ENCODE results near the gene CDH15.
"Not testable (repeated sequence)": the region's sequence is repeated elsewhere in the genome, so short reads cannot be mapped to it uniquely, and the experiment has no call there.

Gene CDH15

DNA sequence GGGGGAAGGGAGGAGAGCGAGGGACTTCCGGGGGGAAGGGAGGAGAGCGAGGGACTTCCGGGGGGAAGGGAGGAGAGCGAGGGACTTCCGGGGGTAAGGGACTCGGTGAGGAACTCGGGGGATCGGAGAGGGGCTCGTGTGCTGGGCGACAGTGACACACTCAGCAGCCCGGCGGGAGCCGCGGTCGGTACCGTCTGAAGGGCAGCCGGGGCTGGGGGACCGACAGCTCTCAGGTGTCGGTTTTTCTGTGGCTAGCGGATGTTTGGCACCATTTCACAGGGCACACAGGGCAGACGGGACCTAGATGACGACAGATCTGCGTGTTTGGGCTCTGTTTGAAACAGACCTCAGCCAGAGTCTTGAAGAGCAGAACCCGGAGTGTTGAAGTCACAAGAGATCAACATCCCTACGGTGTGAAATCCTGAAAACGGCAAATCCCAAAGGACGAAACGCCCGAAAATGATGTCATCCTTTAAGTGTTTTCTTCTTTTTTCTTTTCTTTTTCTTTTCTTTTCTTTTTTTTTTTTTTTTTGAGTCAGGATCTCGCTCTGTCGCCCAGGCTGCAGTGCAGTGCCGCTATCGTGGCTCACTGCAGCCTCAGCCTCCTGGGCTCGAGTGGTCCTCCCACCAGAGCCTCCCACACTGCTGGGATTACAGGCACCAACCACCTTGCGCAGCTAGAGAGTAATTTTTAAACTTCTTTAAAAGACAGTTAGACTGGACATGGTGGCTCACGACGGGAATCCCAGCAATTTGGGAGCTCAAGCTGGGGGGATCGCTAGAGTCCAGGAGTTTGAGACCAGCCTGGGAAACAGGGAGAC, 69.8 kb downstream of the CDH15 start:
- Histone ChIP-seq H3K27ac (ENCODE audit: low read length) (peak overlapping the region; percentile 97), H3K9ac (ENCODE audit: low read depth, low read length) (peak overlapping the region; percentile 70), H3K4me3 (ENCODE audit: low read depth in 1 of 2, low read length in 2 of 2) (peak overlapping the region; percentile 45 to 96; a peak in 3 of 4 replicates), H2AFZ (ENCODE audit: low read depth, low read length) (peak overlapping the region; percentile 100), H3K27me3 (ENCODE audit: insufficient read depth, low read length, poor library complexity) (no peaks in the 10 kb centered on the region), H3K36me3 (ENCODE audit: insufficient read depth, low read length) (no peaks in the 10 kb centered on the region), H4K20me1 (ENCODE audit: insufficient read depth, low read length) (no peaks in the 10 kb centered on the region), H3K9me3 (ENCODE audit: insufficient read depth, low read length, severe bottlenecking) (no peaks in the 10 kb centered on the region), H3K4me1 (ENCODE audit: insufficient read depth, low read length) (peaks cover 14% of the 10 kb centered on the region), H3K79me2 (ENCODE audit: insufficient read depth, low read length) (peaks cover 8% of the 10 kb centered on the region), H3K4me2 (ENCODE audit: insufficient read depth, low read length) (peak overlapping the region; percentile 97)
- TF ChIP-seq, protein P1, sequence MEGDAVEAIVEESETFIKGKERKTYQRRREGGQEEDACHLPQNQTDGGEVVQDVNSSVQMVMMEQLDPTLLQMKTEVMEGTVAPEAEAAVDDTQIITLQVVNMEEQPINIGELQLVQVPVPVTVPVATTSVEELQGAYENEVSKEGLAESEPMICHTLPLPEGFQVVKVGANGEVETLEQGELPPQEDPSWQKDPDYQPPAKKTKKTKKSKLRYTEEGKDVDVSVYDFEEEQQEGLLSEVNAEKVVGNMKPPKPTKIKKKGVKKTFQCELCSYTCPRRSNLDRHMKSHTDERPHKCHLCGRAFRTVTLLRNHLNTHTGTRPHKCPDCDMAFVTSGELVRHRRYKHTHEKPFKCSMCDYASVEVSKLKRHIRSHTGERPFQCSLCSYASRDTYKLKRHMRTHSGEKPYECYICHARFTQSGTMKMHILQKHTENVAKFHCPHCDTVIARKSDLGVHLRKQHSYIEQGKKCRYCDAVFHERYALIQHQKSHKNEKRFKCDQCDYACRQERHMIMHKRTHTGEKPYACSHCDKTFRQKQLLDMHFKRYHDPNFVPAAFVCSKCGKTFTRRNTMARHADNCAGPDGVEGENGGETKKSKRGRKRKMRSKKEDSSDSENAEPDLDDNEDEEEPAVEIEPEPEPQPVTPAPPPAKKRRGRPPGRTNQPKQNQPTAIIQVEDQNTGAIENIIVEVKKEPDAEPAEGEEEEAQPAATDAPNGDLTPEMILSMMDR (IDR thresholded peaks at IDR 0.05; ENCODE audit: borderline replicate concordance, extremely low read depth, low read length, poor library complexity, severe bottlenecking): no peak
- no peak for TF ChIP-seq EZH2 (IDR thresholded peaks at IDR 0.05; ENCODE audit: borderline replicate concordance, low read depth, low read length, severe bottlenecking)
- DNase-seq (peak; percentile 83), ATAC-seq (ENCODE audit: insufficient read depth, low read depth) (peak; percentile 84)

DNA sequence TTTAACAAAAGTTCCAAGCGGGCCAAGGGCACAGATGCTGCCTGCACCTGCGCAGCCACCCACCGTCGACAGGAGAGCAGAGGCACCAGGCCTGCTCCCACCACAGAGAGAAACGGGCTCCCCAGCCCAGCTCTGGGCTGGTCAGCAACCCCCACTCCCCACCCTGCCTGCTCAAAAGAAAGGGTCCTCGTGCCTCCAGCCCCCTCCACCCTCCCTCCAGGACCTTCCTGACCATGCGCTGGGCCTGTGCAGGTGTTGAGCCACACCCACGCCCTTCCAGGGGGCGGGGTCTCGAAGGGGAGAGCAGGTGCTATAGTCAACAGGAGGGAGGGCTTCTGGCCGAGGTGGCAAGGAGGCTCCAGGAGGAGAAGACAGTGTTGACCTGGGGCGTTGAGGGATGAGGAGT, 71.2 kb downstream of the CDH15 start:
- ATAC-seq (ENCODE audit: insufficient read depth, low read depth) (no peak), DNase-seq (no peak)
- no peak overlapping the region for H3K4me2 ChIP-seq (ENCODE audit: insufficient read depth, low read length)
- no peak overlapping the region for H3K4me3 ChIP-seq (ENCODE audit: low read depth in 1 of 2, low read length in 2 of 2)
- H3K9me3 ChIP-seq (ENCODE audit: insufficient read depth, low read length, severe bottlenecking): no peaks in the 10 kb centered on the region
- H3K27me3 ChIP-seq (ENCODE audit: insufficient read depth, low read length, poor library complexity): no peaks in the 10 kb centered on the region
- H2AFZ ChIP-seq (ENCODE audit: low read depth, low read length): no peak overlapping the region
- no peak overlapping the region for H3K9ac ChIP-seq (ENCODE audit: low read depth, low read length)
- H3K27ac ChIP-seq (ENCODE audit: low read length): no peak overlapping the region
- no peaks in the 10 kb centered on the region for H3K36me3 ChIP-seq (ENCODE audit: insufficient read depth, low read length)
- TF ChIP-seq EZH2 (IDR thresholded peaks at IDR 0.05; ENCODE audit: borderline replicate concordance, low read depth, low read length, severe bottlenecking): no peak
- TF ChIP-seq, protein P1 (IDR thresholded peaks at IDR 0.05; ENCODE audit: borderline replicate concordance, extremely low read depth, low read length, poor library complexity, severe bottlenecking): no peak
- H4K20me1 ChIP-seq (ENCODE audit: insufficient read depth, low read length): no peaks in the 10 kb centered on the region
- peaks cover 8% of the 10 kb centered on the region for H3K79me2 ChIP-seq (ENCODE audit: insufficient read depth, low read length)
- H3K4me1 ChIP-seq (ENCODE audit: insufficient read depth, low read length): peaks cover 14% of the 10 kb centered on the region

DNA sequence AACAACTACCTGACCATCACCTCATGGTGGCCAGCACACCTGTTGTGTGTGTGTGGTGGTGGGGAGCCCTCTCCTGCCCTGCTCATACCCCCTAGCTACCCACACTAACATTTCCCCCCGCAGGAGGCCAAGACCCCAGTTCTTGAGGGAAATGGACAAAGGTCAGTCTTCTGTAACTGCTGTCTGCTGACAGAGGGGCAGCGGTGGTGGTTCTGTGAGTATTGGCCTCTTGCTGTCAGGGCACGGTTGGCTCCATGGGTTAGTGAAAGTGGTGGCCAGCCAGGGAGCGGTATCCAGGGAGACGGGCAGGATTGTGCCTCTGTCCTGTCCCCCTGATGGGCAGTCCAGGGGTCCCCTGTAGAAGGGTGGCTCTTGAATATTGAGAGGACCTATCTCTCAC, 72.1 kb downstream of the CDH15 start:
- ATAC-seq (ENCODE audit: insufficient read depth, low read depth) (no peak), DNase-seq (no peak)
- Histone ChIP-seq H2AFZ (ENCODE audit: low read depth, low read length) (no peak overlapping the region), H3K27me3 (ENCODE audit: insufficient read depth, low read length, poor library complexity) (no peaks in the 10 kb centered on the region), H3K4me2 (ENCODE audit: insufficient read depth, low read length) (no peak overlapping the region), H3K36me3 (ENCODE audit: insufficient read depth, low read length) (no peaks in the 10 kb centered on the region), H3K9ac (ENCODE audit: low read depth, low read length) (no peak overlapping the region), H3K4me1 (ENCODE audit: insufficient read depth, low read length) (peaks cover 14% of the 10 kb centered on the region), H3K27ac (ENCODE audit: low read length) (no peak overlapping the region), H3K79me2 (ENCODE audit: insufficient read depth, low read length) (peaks cover 8% of the 10 kb centered on the region), H3K4me3 (ENCODE audit: low read depth in 1 of 2, low read length in 2 of 2) (no peak overlapping the region), H3K9me3 (ENCODE audit: insufficient read depth, low read length, severe bottlenecking) (no peaks in the 10 kb centered on the region), H4K20me1 (ENCODE audit: insufficient read depth, low read length) (no peaks in the 10 kb centered on the region)
- TF ChIP-seq EZH2 (IDR thresholded peaks at IDR 0.05; ENCODE audit: borderline replicate concordance, low read depth, low read length, severe bottlenecking): no peak
- TF ChIP-seq, protein P1 (IDR thresholded peaks at IDR 0.05; ENCODE audit: borderline replicate concordance, extremely low read depth, low read length, poor library complexity, severe bottlenecking): no peak

DNA sequence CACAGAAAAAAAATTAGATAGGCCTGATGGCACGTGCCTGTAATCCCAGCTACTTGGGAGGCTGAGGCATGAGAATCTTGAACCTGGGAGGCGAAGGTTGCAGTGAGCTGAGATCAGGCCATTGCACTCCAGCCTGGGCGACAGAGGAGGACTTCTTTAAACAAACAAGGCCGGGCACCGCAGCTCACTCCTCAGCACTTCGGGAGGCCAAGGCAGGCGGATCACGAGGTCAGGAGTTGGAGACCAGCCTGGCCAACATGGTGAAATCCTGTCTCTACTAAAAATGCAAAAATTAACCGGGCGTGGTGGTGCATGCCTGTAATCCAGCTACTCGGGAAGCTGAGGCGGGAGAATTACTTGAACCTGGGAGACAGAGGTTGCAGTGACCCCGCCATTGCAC, 72.7 kb downstream of the CDH15 start:
- H3K4me1 ChIP-seq (ENCODE audit: insufficient read depth, low read length): peaks cover 14% of the 10 kb centered on the region
- not testable (repeated sequence) for H3K27me3 ChIP-seq (ENCODE audit: insufficient read depth, low read length, poor library complexity); H3K4me3 ChIP-seq (ENCODE audit: low read depth in 1 of 2, low read length in 2 of 2); H3K27ac ChIP-seq (ENCODE audit: low read length); H3K79me2 ChIP-seq (ENCODE audit: insufficient read depth, low read length); H3K9me3 ChIP-seq (ENCODE audit: insufficient read depth, low read length, severe bottlenecking); H2AFZ ChIP-seq (ENCODE audit: low read depth, low read length); DNase-seq; H3K4me2 ChIP-seq (ENCODE audit: insufficient read depth, low read length); H4K20me1 ChIP-seq (ENCODE audit: insufficient read depth, low read length); H3K36me3 ChIP-seq (ENCODE audit: insufficient read depth, low read length); ATAC-seq (ENCODE audit: insufficient read depth, low read depth); H3K9ac ChIP-seq (ENCODE audit: low read depth, low read length)
